Prostate gland (tissue), 2 donors: Measurements from ENCODE around the gene TARS3. TPM values are rescaled to one million over a fixed set of nuclear protein-coding genes. Genes with fewer than 3 reads are reported as not detected.

ENCODE experiments used
- DNase-seq: peaks from one replicate; pipeline ENCODE4 v3.0.0-alpha.2; 2019; ENCODE audit warnings: low spot score
- H3K27ac ChIP-seq, 2 donors: fragments of 200-600 bp; sonication (generic); 2 replicates each; pipeline ENCODE4 v1.5.1; 2017 to 2019
- H3K27me3 ChIP-seq: fragments of 200-600 bp; sonication (generic); replicated peaks from 2 replicates; pipeline ENCODE4 v1.5.1; 2019; ENCODE audit not compliant: insufficient read depth
- H3K36me3 ChIP-seq, 2 donors: fragments of 200-600 bp; sonication (generic); 1 replicate in 1 of 2; 2 replicates in 1 of 2; pipeline versions ENCODE4 v1.5.1 to v1.8.1; 2017 to 2019
- H3K4me1 ChIP-seq: fragments of 200-600 bp; sonication (generic); replicated peaks from 2 replicates; pipeline ENCODE4 v1.5.1; 2019
- H3K4me3 ChIP-seq, 2 donors: fragments of 200-600 bp; sonication (generic); 2 replicates each; pipeline ENCODE4 v1.5.1; 2017 to 2019
- H3K9me3 ChIP-seq: fragments of 200-600 bp; sonication (generic); 2 replicates; pipeline ENCODE4 v1.5.1; 2017
- POLR2A ChIP-seq: fragments of 450-650 bp; IDR thresholded peaks from one replicate; pipeline ENCODE4 v1.6.1; 2016; ENCODE audit warnings: antibody characterized with exemption, mild to moderate bottlenecking
- POLR2AphosphoS5 ChIP-seq: sonication (generic); formaldehyde crosslinking; IDR thresholded peaks from one replicate; pipeline ENCODE4 v1.6.1; 2017; ENCODE audit warnings: antibody characterized with exemption
- WGBS: methylation state at CpG from one replicate; pipeline ENCODE4 v1.1.5; 2018; 5-methylcytosine and 5-hydroxymethylcytosine counted together
- intact Hi-C: fragments of 100-400 bp; cut with DNase I; formaldehyde crosslinking; loops from one replicate; pipeline ENCODE4 v1.14.2; 2022
- total RNA-seq, 2 donors: library from RNA; depleted of rRNA; stranded (reverse); fragments of >200 nt; gene quantifications; one replicate each; pipeline ENCODE4 v1.1.0, GENCODE V29; 2016
- TF ChIP-seq, protein P1 (sequence below), 4 experiments: fragments of 200-600 bp in 2 of 4; fragments of 450-650 bp in 2 of 4; sonication (generic) in 2 of 4; IDR thresholded peaks; 1 replicate in 3 of 4; 2 replicates in 1 of 4; pipeline ENCODE4 v1.5.1; 2016 to 2019; ENCODE audit warnings: antibody characterized with exemption in 4 of 4, mild to moderate bottlenecking in 2 of 4, moderate library complexity in 2 of 4

The TARS3 gene
- total RNA-seq, 2 donors from 2014 or later: 16.8 to 22.5 TPM

DNA sequence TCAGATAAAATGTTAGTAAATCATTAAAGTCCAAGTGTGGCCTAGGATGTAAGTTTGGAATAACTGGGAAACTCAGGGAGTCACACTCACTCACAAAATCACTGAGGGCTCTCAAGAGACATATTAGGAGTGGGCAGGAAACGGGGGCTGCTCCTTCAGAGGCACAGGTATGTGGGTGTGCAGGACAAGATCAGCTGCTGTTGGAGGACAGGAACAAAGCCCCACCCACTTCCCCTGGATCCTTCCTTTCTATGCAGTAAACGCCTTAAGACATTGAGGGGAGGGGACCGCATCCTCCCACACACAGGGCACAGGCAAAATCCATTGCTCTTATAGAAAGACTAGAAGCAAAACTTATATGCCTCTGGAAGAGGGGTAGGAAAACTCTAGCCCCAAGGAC lies 102.3 kb downstream of the TARS3 start:
- DNase-seq: no peak
- Histone ChIP-seq H3K4me3 (no peak overlapping the region), H3K27ac (no peak overlapping the region), H3K36me3 (no peaks in the 10 kb centered on the region), H3K9me3 (no peaks in the 10 kb centered on the region), H3K27me3 (no peaks in the 10 kb centered on the region), H3K4me1 (no peaks in the 10 kb centered on the region)
- WGBS: 82% methylated on average over 3 of the region's 3 CpGs
- TF ChIP-seq POLR2AphosphoS5: no peak
- TF ChIP-seq POLR2A: no peak
- TF ChIP-seq, protein P1, sequence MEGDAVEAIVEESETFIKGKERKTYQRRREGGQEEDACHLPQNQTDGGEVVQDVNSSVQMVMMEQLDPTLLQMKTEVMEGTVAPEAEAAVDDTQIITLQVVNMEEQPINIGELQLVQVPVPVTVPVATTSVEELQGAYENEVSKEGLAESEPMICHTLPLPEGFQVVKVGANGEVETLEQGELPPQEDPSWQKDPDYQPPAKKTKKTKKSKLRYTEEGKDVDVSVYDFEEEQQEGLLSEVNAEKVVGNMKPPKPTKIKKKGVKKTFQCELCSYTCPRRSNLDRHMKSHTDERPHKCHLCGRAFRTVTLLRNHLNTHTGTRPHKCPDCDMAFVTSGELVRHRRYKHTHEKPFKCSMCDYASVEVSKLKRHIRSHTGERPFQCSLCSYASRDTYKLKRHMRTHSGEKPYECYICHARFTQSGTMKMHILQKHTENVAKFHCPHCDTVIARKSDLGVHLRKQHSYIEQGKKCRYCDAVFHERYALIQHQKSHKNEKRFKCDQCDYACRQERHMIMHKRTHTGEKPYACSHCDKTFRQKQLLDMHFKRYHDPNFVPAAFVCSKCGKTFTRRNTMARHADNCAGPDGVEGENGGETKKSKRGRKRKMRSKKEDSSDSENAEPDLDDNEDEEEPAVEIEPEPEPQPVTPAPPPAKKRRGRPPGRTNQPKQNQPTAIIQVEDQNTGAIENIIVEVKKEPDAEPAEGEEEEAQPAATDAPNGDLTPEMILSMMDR (IDR thresholded peaks at IDR 0.05): no peak
- intact Hi-C loops: no loop called here

DNA sequence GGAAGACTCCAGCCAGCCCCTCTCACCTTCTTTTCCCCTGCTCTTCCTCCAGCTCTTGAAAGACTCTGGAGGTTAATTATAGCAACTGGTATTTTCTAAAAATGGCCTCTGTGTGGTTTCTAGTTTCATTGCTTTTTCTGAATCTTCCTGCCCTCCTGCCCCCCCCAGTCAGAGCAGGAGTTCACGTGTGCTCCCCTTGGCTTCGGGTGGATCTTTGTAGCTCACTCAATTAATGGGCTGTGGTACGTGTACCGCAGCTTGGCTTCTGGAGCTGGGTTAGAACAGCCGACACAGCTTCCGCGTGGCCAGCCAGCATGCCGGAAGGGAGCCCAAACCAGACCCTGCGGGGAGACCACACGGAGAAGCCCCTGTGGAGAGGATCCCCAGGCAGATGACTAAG lies 103.6 kb downstream of the TARS3 start:
- intact Hi-C loops: no loop called here
- no peak for DNase-seq
- no peak for TF ChIP-seq POLR2AphosphoS5
- TF ChIP-seq, protein P1 (IDR thresholded peaks at IDR 0.05): no peak
- TF ChIP-seq POLR2A: no peak

DNA sequence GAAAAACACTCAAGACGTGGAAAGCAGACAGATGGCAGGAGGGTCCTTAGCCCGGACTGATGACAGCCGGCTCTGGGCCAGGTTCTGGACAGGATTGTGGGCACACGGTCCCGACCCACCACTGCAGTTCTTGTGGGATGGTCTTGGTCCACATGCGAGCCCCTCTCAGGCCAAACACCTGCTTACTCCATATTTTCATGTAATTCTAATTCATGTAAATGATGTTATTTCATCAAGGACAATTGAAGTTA lies 104.7 kb downstream of the TARS3 start:
- Histone ChIP-seq H3K27me3 (no peaks in the 10 kb centered on the region), H3K36me3 (no peaks in the 10 kb centered on the region), H3K9me3 (no peaks in the 10 kb centered on the region), H3K4me3 (no peak overlapping the region), H3K4me1 (peaks cover 6% of the 10 kb centered on the region), H3K27ac (no peak overlapping the region)
- TF ChIP-seq, protein P1 (IDR thresholded peaks at IDR 0.05): no peak
- TF ChIP-seq POLR2AphosphoS5 (no peak), POLR2A (no peak)
- 92% methylated on average over 6 of the region's 6 CpGs for WGBS
- DNase-seq: no peak
- intact Hi-C loops: no loop called here

More for the DNA sequence above, 103.6 kb downstream of the TARS3 start:
- Histone ChIP-seq H3K36me3 (no peaks in the 10 kb centered on the region), H3K4me1 (peaks cover 6% of the 10 kb centered on the region), H3K9me3 (no peaks in the 10 kb centered on the region), H3K4me3 (no peak overlapping the region), H3K27me3 (no peaks in the 10 kb centered on the region), H3K27ac (no peak overlapping the region)
- 66% methylated on average over 9 of the region's 10 CpGs for WGBS

DNA sequence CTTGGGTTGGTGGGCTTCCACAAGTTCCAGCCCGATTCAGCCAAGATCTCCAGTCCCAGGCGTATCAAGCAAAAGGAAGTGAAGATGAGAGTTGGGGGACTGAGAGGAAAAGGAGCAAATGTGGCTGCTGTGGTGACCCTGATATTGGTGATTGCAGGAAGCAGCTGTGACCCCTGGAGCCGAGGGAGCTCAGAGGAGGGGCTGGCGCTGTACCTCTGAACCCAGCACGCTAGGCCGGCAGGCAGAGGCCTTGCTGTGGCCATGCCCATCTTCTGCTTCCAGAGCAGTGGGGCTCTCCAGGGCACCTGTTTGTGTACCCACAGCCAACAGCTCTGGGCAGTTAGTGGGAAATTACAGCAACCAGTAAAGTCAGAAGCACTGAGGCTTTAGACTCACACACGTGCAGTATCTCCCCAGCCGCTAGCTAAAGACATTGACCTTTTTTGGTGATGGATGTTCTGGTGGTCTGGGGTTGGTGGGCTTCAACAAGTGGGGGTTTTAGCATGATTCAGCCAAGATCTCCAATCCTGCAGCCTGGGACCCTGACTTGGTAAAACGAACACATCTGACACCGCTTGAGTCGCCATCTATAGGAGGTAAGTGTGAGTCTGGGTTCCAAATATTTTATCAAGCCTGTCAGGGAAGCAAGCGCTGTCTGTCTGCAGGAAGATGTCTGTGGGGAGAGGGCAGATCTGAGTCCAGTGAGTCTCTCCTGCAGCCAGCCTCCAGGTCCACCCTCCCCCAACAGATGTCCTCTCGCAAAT lies 105.2 kb downstream of the TARS3 start:
- intact Hi-C loops: no loop called here
- no peak overlapping the region for H3K4me3 ChIP-seq
- H3K4me1 ChIP-seq: peaks cover 6% of the 10 kb centered on the region
- H3K9me3 ChIP-seq: no peaks in the 10 kb centered on the region
- no peak for TF ChIP-seq POLR2AphosphoS5
- TF ChIP-seq POLR2A: no peak
- TF ChIP-seq, protein P1 (IDR thresholded peaks at IDR 0.05): no peak
- WGBS: 92% methylated on average over 13 of the region's 13 CpGs
- no peaks in the 10 kb centered on the region for H3K36me3 ChIP-seq
- DNase-seq: no peak
- H3K27me3 ChIP-seq: no peaks in the 10 kb centered on the region
- H3K27ac ChIP-seq: no peak overlapping the region

DNA sequence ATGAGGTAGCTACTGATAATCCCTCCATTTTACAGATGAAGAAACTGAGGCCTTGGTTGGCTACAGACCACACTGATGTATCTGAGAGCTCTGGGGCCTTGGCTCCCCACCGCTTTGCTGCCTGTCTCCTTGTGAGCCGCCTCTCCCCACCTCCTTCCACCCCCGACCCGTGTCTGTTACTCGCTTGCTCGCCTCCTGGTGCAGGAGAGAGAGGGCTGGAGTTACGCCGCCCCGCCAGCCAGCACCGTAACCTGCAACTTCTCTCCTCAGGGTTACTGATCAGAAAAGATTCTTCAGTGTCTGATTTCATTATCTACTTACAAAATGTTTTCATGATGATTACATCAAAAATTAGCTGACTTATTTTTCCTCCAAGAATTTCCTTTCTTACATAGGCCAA lies 106.2 kb downstream of the TARS3 start:
- Histone ChIP-seq H3K4me1 (peaks cover 6% of the 10 kb centered on the region), H3K27ac (no peak overlapping the region), H3K36me3 (no peaks in the 10 kb centered on the region), H3K9me3 (no peaks in the 10 kb centered on the region), H3K4me3 (no peak overlapping the region), H3K27me3 (no peaks in the 10 kb centered on the region)
- no peak for DNase-seq
- intact Hi-C loops: no loop called here
- TF ChIP-seq POLR2AphosphoS5 (no peak), POLR2A (no peak)
- TF ChIP-seq, protein P1 (IDR thresholded peaks at IDR 0.05): no peak
- 95% methylated on average over 10 of the region's 10 CpGs for WGBS
